ENCODE measurements around the gene TMEM116.

- TF ChIP-seq CTCF (IDR thresholded peaks at IDR 0.05) (no peak), POLR2AphosphoS5 (IDR thresholded peaks at IDR 0.05) (no peak), POLR2A (IDR thresholded peaks at IDR 0.05; ENCODE audit: low read depth) (no peak)
Measured at GRCh38 chr12:112035219-112035785, 22.3 kb upstream of the TMEM116 start.
